Measurements from ENCODE around the gene C14orf93.

C14orf93 gene

DNA sequence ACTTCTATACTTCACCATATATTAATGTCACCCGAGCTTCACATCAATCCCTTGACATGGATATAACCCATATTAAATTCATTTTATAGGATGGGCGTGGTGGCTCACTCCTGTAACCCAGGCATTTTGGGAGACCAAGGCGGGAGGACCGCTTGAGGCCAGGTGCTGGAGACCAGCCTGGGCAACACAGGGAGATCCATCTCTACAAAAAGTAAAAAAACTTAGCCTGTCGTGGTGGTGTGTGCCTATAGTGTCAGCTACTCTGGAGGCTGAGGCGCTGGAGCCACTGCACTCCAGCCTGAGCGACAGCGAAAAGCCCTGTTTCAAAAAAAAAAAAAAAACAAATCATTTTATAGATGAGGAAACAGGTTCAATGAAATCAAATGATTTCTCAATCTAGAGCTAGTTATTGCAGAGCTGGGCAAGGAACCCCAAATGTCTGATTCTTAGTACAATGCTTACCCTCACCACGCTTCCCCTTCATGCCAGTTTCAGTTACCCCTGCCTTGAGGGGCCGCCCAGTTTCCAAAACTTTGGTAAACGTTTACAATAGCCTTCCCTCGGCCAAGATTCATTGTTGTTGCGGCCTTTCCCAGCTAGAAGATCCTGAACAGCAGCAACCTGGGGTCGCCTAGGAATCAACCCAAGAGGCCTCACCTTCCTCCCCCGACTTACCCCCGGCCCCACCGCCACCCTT lies 24.0 kb upstream of the C14orf93 start:
- H3K4me3 ChIP-seq (replicated peaks; ENCODE audit: low read depth, low read length) = peak overlapping the region; percentile 88
- peaks cover 7% of the 10 kb centered on the region for H3K36me3 ChIP-seq (ENCODE audit: control insufficient read depth, insufficient read depth, low read length)
- no peak for DNase-seq (ENCODE audit: extremely low read depth, insufficient read length)
- no peak for TF ChIP-seq CTCF (IDR thresholded peaks at IDR 0.05; ENCODE audit: insufficient read depth, low read length, poor library complexity, severe bottlenecking)
- H3K27me3 ChIP-seq (replicated peaks; ENCODE audit: control insufficient read depth, insufficient read depth, low read length) = no peaks in the 10 kb centered on the region

DNA sequence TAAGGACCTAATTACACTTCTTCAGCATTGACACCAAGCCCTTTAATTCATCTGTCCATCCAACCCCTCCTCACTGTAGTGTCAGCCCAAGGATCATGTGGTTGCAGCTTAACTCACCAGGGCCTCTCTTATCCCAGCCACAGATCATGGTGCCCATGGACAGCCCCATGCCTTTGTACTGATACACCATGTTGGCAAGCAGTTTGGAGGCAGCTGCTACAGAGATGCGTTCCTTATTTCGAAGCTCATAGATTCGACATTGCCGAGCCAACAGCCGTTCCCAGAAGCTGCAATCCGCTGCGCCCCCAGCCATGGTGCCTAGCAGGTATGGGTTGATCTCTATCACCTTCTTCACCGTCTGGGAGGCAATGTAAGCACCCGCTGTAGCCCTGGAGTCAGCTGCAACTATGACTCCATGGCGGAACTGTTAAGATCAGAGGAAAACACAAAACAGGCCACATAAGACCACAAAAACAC lies 23.3 kb upstream of the C14orf93 start:
- Histone ChIP-seq H3K36me3 (ENCODE audit: control insufficient read depth, insufficient read depth, low read length) (peaks cover 10% of the 10 kb centered on the region), H3K27me3 (replicated peaks; ENCODE audit: control insufficient read depth, insufficient read depth, low read length) (no peaks in the 10 kb centered on the region), H3K4me3 (replicated peaks; ENCODE audit: low read depth, low read length) (peak overlapping the region; percentile 88)
- TF ChIP-seq CTCF (IDR thresholded peaks at IDR 0.05; ENCODE audit: insufficient read depth, low read length, poor library complexity, severe bottlenecking) = no peak
- DNase-seq (ENCODE audit: extremely low read depth, insufficient read length) = no peak

- Histone ChIP-seq H3K4me3 (replicated peaks; ENCODE audit: low read depth, low read length) (no peak overlapping the region), H3K36me3 (ENCODE audit: control insufficient read depth, insufficient read depth, low read length) (peaks cover 10% of the 10 kb centered on the region), H3K27me3 (replicated peaks; ENCODE audit: control insufficient read depth, insufficient read depth, low read length) (no peaks in the 10 kb centered on the region)
- no peak for TF ChIP-seq CTCF (IDR thresholded peaks at IDR 0.05; ENCODE audit: insufficient read depth, low read length, poor library complexity, severe bottlenecking)
- no peak for DNase-seq (ENCODE audit: extremely low read depth, insufficient read length)
Observed at GRCh38 chr14:23030936-23031335, 21.0 kb upstream of the C14orf93 start.

GRCh38 chr14:23028799-23029198 lies 18.9 kb upstream of the C14orf93 start:
- H3K4me3 ChIP-seq (replicated peaks; ENCODE audit: low read depth, low read length) = no peak overlapping the region
- DNase-seq (ENCODE audit: extremely low read depth, insufficient read length) = no peak
- no peaks in the 10 kb centered on the region for H3K27me3 ChIP-seq (replicated peaks; ENCODE audit: control insufficient read depth, insufficient read depth, low read length)
- no peak for TF ChIP-seq CTCF (IDR thresholded peaks at IDR 0.05; ENCODE audit: insufficient read depth, low read length, poor library complexity, severe bottlenecking)
- H3K36me3 ChIP-seq (ENCODE audit: control insufficient read depth, insufficient read depth, low read length) = peaks cover 17% of the 10 kb centered on the region

DNA sequence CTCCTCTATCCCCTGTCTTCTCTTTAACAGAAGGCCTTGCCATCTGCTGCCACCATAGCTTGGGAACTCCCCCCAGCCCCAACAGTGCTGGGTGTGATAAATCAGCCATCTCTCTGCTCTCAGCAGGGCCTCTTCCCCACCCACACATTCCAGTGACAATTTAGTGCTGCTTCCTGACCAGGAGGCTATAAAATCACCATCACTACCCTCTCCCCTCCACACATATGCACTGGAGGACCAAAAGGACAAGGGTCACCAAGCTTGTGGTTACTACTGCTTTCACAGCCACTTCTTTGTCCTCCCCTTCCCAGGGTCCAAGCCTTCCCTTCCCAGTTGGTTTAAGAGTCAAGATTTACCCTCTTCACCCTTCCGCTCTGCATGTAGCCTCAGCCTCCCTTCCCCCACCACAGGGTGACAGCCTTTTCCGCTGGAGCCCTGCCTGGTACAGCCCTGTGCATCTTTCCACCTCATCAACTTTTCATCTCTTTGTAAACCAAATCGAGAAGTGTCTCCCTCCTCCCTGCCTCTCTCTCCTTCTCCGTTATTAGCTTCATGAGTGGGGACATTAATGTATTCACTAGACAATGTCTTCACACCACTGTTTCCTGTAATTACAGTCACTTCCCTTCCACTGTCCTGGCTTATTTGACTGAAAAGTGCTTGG lies 15.3 kb upstream of the C14orf93 start:
- Histone ChIP-seq H3K36me3 (ENCODE audit: control insufficient read depth, insufficient read depth, low read length) (peaks cover 14% of the 10 kb centered on the region), H3K4me3 (replicated peaks; ENCODE audit: low read depth, low read length) (no peak overlapping the region), H3K27me3 (replicated peaks; ENCODE audit: control insufficient read depth, insufficient read depth, low read length) (no peaks in the 10 kb centered on the region)
- TF ChIP-seq CTCF (IDR thresholded peaks at IDR 0.05; ENCODE audit: insufficient read depth, low read length, poor library complexity, severe bottlenecking) = no peak
- no peak for DNase-seq (ENCODE audit: extremely low read depth, insufficient read length)
